HG02852 (cell line): ENCODE measurements around the gene SPDYE18.
"Not testable (repeated sequence)": the region's sequence is repeated elsewhere in the genome, so short reads cannot be mapped to it uniquely, and the experiment has no call there.

Experiments used
- ATAC-seq: cut with Tn5 transposase; IDR thresholded peaks from one replicate; pipeline ENCODE4 v1.9.1; 2021; ENCODE audit warnings: mild to moderate bottlenecking, moderate library complexity; ENCODE audit not compliant: unreplicated experiment

Gene SPDYE18

DNA sequence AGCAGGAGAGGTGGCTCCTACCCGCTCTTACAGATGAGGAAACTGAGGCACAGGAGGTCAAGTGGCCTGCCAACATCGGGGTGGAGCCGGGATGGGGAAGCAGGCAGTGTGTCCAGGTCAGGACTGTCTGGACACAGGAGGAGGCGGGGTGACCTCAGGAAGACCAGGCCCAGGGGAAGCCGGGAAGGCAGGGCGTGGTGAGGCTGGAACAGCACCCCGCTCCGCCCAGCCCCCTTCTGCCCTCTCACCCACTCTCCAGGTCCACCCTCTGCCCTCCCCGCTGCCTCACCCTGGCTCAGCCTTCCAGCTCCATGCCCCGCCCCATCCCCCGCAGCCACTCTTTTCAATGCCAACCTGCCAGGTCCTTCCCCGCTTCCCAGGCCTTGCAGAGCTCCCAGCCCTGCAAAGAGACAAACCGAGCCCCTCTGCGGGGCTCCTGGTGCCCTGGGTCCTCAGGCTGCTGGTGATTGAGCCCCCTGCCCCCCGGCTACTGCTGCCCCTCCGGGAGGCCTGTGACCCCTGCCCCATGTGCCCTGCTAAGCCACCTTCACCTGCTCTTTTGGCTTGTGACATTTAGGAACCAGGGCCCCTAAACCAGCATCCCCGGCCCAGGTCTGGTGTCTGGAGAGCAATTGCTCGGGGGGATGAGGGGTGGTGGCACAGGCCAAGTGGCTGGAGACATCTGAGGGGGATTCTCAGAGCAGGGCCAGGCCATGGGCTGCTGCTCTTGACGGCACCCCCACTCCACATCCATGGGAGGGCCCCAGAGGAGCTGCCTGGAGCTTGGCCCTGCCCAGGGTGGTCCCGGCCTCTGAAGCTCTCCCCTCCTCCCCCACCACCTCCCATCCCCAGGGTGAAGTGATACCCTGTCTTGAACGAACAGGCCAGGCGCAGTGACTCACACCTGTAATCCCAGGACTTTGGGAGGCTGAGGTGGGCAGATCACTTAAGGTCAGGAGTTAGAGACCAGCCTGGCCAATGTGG, 55.9 kb downstream of the SPDYE18 start:
- not testable (repeated sequence) for ATAC-seq

DNA sequence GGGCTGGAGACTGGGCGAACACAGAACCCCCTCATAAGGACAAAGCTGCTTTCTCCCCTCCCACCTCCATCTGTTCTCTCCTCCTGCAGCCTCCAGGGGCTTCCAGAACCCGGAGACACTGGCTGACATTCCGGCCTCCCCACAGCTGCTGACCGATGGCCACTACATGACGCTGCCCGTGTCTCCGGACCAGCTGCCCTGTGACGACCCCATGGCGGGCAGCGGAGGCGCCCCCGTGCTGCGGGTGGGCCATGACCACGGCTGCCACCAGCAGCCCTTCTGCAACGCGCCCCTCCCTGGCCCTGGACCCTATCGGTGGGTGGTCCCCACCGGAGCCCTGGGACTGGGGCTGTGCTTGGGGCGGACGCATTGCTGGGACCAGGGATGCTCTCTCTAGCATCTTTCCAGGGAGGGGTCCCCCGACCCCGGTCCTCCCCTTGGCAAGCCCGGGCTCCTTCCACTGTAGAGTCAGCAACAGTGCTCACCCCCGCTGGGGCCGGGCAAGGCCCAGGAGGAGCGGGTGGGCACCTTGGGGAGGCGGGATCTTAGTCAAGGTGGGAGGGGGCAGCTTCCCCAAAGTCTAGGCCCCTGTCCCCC, 56.8 kb downstream of the SPDYE18 start:
- not testable (repeated sequence) for ATAC-seq

DNA sequence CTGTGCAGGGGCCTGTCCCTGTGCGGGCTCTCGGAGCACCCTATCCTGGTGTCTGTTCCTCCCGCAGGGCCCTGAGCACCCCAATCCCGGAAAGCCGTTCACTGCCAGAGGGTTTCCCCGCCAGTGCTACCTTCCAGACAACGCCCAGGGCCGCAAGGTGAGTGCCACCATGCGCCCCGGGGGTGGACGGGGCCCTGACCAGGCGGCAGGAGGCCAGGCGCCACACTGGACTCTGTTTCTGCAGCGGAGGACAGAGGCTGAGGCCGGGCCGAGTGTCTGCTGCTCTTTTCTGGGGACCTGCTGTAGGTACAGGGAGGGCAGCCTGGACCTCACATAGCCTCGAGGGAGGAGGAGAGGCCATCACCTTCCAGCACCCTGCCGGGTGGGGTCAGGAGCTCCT, 58.2 kb downstream of the SPDYE18 start:
- ATAC-seq, result not testable (repeated sequence)

DNA sequence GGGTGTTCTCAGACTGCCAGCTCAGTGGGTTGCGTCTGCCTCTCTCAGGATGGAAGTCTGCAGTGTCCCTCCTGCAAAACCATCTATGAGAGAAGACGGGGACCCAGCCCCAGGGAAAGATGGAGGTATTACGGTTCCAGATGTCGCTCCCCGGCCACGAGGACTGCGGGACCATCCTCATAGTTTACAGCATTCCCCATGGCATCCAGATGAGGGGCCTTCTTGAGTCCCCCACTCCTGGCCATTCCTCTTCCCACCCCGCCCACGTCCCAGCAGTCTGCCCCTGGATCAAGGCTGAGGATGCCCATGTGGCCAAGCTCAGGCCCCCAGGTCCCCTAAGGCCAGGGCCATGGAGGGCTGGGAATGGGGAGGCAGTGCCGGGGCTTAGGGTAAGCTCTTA, 59.1 kb downstream of the SPDYE18 start:
- ATAC-seq, result not testable (repeated sequence)

DNA sequence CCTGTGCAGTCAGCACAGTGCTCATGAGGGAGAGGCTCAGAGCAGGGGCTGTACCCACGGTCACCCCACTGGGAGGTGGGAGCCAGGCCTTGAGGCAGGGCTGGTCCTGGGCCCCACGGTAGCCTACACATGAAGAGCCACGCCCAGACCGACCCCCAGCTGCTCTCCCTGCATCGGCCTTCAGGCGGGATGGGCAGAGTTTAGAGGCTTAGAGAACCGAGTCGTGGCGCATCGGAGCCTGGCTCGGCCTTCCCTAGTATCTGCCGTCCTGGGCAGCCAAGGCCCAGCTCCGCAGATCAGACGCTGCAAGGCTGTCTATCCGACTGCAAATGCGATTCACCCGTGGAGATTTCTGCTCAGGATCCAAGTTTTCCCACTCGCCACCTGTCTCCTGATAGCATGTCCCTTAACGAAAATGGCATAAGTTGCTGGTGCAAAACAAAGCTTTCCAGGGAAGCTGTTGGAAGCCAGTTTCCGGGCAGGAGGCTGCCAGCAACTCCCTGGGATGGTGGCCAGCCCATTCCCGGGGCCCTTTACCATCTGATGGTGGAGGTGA, 59.6 kb downstream of the SPDYE18 start:
- ATAC-seq, result not testable (repeated sequence)

DNA sequence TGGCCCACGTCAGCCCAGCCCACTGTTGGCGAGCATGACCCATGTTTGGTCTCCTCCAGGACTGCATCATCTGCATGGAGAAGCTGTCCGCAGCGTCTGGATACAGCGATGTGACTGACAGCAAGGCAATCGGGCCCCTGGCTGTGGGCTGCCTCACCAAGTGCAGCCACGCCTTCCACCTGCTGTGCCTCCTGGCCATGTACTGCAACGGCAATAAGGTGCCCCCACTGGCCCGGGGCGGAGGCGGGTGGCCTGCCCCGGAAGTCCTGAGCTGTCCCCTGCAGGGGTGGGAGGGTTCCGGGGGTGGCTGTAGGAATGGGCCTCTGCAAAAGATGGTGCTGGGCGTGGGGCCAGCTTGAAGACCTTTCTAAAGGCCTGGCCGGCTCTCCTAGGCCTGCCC, 60.3 kb downstream of the SPDYE18 start:
- ATAC-seq, result not testable (repeated sequence)
